Endothelial cell of umbilical vein (primary cell): ENCODE results near the gene BMPR2. TPM values are rescaled to one million over a fixed set of nuclear protein-coding genes. Genes with fewer than 3 reads are reported as not detected.

Experiments
- BruUV-seq: library from RNA; stranded (reverse); fragments of 400-500 nt; replicated peaks from 2 replicates; lab custom pipeline; 2021; lab: Mats Ljungman, UMichigan
- CTCF ChIA-PET: fragments of 300-600, 350-600 bp; sonication (Branson Sonifier 250); formaldehyde crosslinking; loops from one replicate; lab custom pipeline; 2021; ENCODE audit warnings: antibody characterized with exemption, inconsistent platforms; lab: Charles Lee
- POLR2A ChIA-PET: fragments of 300-600, 350-600 bp; sonication (Branson Sonifier 250); formaldehyde crosslinking; loops from one replicate; lab custom pipeline; 2021; ENCODE audit warnings: antibody characterized with exemption, inconsistent platforms; lab: Charles Lee
- DNase-seq: peaks from one replicate; pipeline ENCODE4 v3.0.0-alpha.2; 2011; ENCODE audit warnings: low read depth, low spot score
- FAIRE-seq: peaks from 2 replicates; lab custom pipeline; 2011; peaks lifted over from hg19 to GRCh38; lab: Jason Lieb, UNC
- H2AFZ ChIP-seq: 2 replicates; pipeline ENCODE4 v1.6.0; 2012; ENCODE audit warnings: low read depth, low read length, control low read depth, inconsistent platforms
- H3K27ac ChIP-seq: 2 replicates; pipeline ENCODE4 v1.5.1; 2011; ENCODE audit warnings: low read depth, mild to moderate bottlenecking, control low read depth, low read length, moderate library complexity; ENCODE audit not compliant: insufficient read depth
- H3K27me3 ChIP-seq, 2 experiments: 2 replicates each; pipeline versions ENCODE4 v1.6.0 to v1.6.1; 2011; ENCODE audit warnings: low read length in 2 of 2, mixed read lengths in 1 of 2; ENCODE audit not compliant: control insufficient read depth in 2 of 2, insufficient read depth in 2 of 2
- H3K36me3 ChIP-seq, 2 experiments: 2 replicates in 1 of 2; 3 replicates in 1 of 2; pipeline ENCODE4 v1.5.1; 2011; ENCODE audit warnings: low read length in 2 of 2, mild to moderate bottlenecking in 1 of 2, moderate library complexity in 1 of 2; ENCODE audit not compliant: control insufficient read depth in 2 of 2, insufficient read depth in 2 of 2; ENCODE audit errors: extremely low read depth in 1 of 2
- H3K4me1 ChIP-seq: 3 replicates; pipeline ENCODE4 v1.5.1; 2011; ENCODE audit warnings: mild to moderate bottlenecking, low read length; ENCODE audit not compliant: control insufficient read depth, insufficient read depth; ENCODE audit errors: extremely low read depth
- H3K4me2 ChIP-seq: 2 replicates; pipeline ENCODE4 v1.6.1; 2011; ENCODE audit warnings: low read length, control low read depth, mixed read lengths; ENCODE audit not compliant: insufficient read depth
- H3K4me3 ChIP-seq, 3 experiments: fragments of 200-600 bp in 1 of 3; sonication (generic), shearing (Covaris generic) in 1 of 3; replicated peaks in 1 of 3; 2 replicates each; pipeline ENCODE4 v1.5.1; 2011 to 2016; ENCODE audit warnings: control low read depth in 3 of 3, low read length in 3 of 3, mild to moderate bottlenecking in 2 of 3, inconsistent platforms in 1 of 3, low read depth in 1 of 3, moderate library complexity in 1 of 3; ENCODE audit not compliant: insufficient read depth in 1 of 3
- H3K79me2 ChIP-seq: 2 replicates; pipeline ENCODE4 v1.6.0; 2012; ENCODE audit warnings: low read length, inconsistent platforms; ENCODE audit not compliant: control insufficient read depth, insufficient read depth
- H3K9ac ChIP-seq: replicated peaks from 2 replicates; pipeline ENCODE3; 2011; ENCODE audit warnings: low read length, control low read depth; ENCODE audit not compliant: insufficient read depth; ENCODE audit errors: extremely low read depth
- H3K9me1 ChIP-seq: replicated peaks from 3 replicates; pipeline ENCODE4 v1.6.0; 2011; ENCODE audit warnings: mild to moderate bottlenecking, low read length; ENCODE audit not compliant: control insufficient read depth, insufficient read depth; ENCODE audit errors: extremely low read depth
- H3K9me3 ChIP-seq: replicated peaks from 2 replicates; pipeline ENCODE4 v1.5.1; 2012; ENCODE audit warnings: low read length, inconsistent platforms; ENCODE audit not compliant: control insufficient read depth, insufficient read depth
- H4K20me1 ChIP-seq: replicated peaks from 2 replicates; pipeline ENCODE3; 2011; ENCODE audit warnings: mild to moderate bottlenecking, low read length; ENCODE audit not compliant: control insufficient read depth, insufficient read depth; ENCODE audit errors: extremely low read depth
- EZH2 ChIP-seq: IDR thresholded peaks from 2 replicates; pipeline ENCODE4 v1.6.1; 2012; ENCODE audit warnings: borderline replicate concordance, low read depth, mild to moderate bottlenecking, moderate library complexity, low read length, inconsistent platforms; ENCODE audit not compliant: severe bottlenecking
- FOS ChIP-seq: IDR thresholded peaks from 2 replicates; pipeline ENCODE4 v1.6.1; 2011; ENCODE audit warnings: mild to moderate bottlenecking, low read length, moderate library complexity, borderline replicate concordance; ENCODE audit not compliant: insufficient read depth
- GATA2 ChIP-seq: IDR thresholded peaks from 2 replicates; pipeline ENCODE4 v1.7.0; 2011; ENCODE audit warnings: low read depth, mild to moderate bottlenecking, moderate library complexity, mixed read lengths, low read length; ENCODE audit not compliant: insufficient read length, insufficient read depth
- JUN ChIP-seq: IDR thresholded peaks from 2 replicates; pipeline ENCODE4 v1.6.1; 2011; ENCODE audit warnings: borderline replicate concordance, low read depth; ENCODE audit not compliant: insufficient read length, insufficient read depth
- MYC ChIP-seq: IDR thresholded peaks from one replicate; pipeline ENCODE4 v1.6.1; 2011; ENCODE audit warnings: mild to moderate bottlenecking, low read depth, low read length
- POLR2A ChIP-seq: IDR thresholded peaks from 2 replicates; pipeline ENCODE4 v1.6.1; 2012; ENCODE audit warnings: low read depth, mild to moderate bottlenecking, control low read depth, low read length
- POLR2AphosphoS5 ChIP-seq: IDR thresholded peaks from 2 replicates; pipeline ENCODE4 v1.6.1; 2012; ENCODE audit warnings: low read depth, mild to moderate bottlenecking, control low read depth, low read length, moderate library complexity; ENCODE audit not compliant: insufficient read depth
- dilution Hi-C: fragments of 300-500 bp; cut with MboI; formaldehyde crosslinking; loops from one replicate; pipeline ENCODE4 v1.15.0; 2019; ENCODE audit warnings: low sequenced_read_pairs; ENCODE audit not compliant: extremely low pct_ligation_motif_present
- intact Hi-C: fragments of 100-400 bp; cut with micrococcal nuclease; formaldehyde crosslinking; loops from one replicate; pipeline ENCODE4 v1.10.0; 2022
- polyA plus RNA-seq, 4 experiments: library from polyadenylated mRNA; depleted of rRNA in 3 of 4; stranded (reverse) in 3 of 4; unstranded in 1 of 4; fragments of >200 nt; gene quantifications; 2 replicates each; pipeline versions ENCODE4 v1.2.1 to v1.2.3, GENCODE V29; 2011 to 2012; ENCODE audit warnings: missing spikeins in 1 of 4
- total RNA-seq: library from RNA; stranded (reverse); gene quantifications from 2 replicates; pipeline ENCODE4 v1.2.3, GENCODE V29; 2021
- TF ChIP-seq, protein P1 (sequence below): IDR thresholded peaks from 2 replicates; pipeline ENCODE4 v1.6.1; 2011; ENCODE audit not compliant: insufficient read depth, insufficient read length
- TF ChIP-seq, protein P2 (sequence below), 2 donors: IDR thresholded peaks; 1 replicate in 1 of 2; 2 replicates in 1 of 2; pipeline ENCODE4 v1.5.1; 2011; ENCODE audit warnings: low read length in 2 of 2, mild to moderate bottlenecking in 2 of 2, moderate library complexity in 2 of 2, control low read depth in 1 of 2, inconsistent platforms in 1 of 2, low read depth in 1 of 2; ENCODE audit not compliant: insufficient read depth in 1 of 2; ENCODE audit errors: extremely low read depth in 1 of 2

Gene BMPR2
- total and polyA plus RNA-seq, 2 donors (not counting 3 experiments of a cell fraction or from before 2014, with no cell fraction given), result 35.8 to 113 TPM

DNA sequence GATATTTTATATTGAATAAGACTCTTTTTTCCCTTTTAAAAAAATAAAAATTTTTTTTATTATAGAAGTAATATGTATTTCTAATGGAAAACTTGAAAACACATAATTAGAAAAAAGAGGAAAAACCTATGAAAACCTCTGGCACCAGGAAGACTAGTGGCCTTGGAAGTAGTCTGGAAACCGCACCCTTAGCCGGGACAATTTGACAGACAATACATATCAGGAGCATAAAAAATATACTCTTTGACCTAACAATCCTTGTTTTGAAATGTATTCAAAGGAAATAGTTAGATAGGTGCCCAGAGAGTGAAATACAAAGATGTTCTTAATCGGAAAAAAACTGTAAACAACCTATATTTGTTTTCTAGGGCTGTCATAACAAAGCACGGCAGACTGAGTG, 223.8 kb downstream of the BMPR2 start:
- Histone ChIP-seq H3K9ac (no peak overlapping the region), H3K9me3 (no peaks in the 10 kb centered on the region), H3K79me2 (no peaks in the 10 kb centered on the region), H3K27me3 (no peaks in the 10 kb centered on the region), H3K4me1 (no peaks in the 10 kb centered on the region), H3K27ac (no peak overlapping the region), H2AFZ (no peak overlapping the region), H3K4me3 (no peak overlapping the region), H3K9me1 (no peaks in the 10 kb centered on the region), H3K4me2 (no peak overlapping the region), H3K36me3 (no peaks in the 10 kb centered on the region), H4K20me1 (no peaks in the 10 kb centered on the region)
- intact Hi-C loops, result no loop called here
- ChIA-PET CTCF (interaction anchor here (1.5 to 2.7 kb wide), 2 partner anchors 9 to 11 kb away, joined by 4 to 10 read pairs; no protein-coding TSS in a partner anchor), POLR2A (no interaction called here)
- DNase-seq, result no peak
- TF ChIP-seq MYC (no peak), EZH2 (no peak), POLR2A (no peak), JUN (no peak), GATA2 (no peak), POLR2AphosphoS5 (no peak), FOS (no peak)
- TF ChIP-seq, protein P1, sequence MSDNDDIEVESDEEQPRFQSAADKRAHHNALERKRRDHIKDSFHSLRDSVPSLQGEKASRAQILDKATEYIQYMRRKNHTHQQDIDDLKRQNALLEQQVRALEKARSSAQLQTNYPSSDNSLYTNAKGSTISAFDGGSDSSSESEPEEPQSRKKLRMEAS, result no peak
- TF ChIP-seq, protein P2, sequence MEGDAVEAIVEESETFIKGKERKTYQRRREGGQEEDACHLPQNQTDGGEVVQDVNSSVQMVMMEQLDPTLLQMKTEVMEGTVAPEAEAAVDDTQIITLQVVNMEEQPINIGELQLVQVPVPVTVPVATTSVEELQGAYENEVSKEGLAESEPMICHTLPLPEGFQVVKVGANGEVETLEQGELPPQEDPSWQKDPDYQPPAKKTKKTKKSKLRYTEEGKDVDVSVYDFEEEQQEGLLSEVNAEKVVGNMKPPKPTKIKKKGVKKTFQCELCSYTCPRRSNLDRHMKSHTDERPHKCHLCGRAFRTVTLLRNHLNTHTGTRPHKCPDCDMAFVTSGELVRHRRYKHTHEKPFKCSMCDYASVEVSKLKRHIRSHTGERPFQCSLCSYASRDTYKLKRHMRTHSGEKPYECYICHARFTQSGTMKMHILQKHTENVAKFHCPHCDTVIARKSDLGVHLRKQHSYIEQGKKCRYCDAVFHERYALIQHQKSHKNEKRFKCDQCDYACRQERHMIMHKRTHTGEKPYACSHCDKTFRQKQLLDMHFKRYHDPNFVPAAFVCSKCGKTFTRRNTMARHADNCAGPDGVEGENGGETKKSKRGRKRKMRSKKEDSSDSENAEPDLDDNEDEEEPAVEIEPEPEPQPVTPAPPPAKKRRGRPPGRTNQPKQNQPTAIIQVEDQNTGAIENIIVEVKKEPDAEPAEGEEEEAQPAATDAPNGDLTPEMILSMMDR (IDR thresholded peaks at IDR 0.05; ENCODE audit: extremely low read depth in 1 of 2, insufficient read depth in 1 of 2, low read depth in 1 of 2, low read length in 2 of 2), result no peak
- no peak for FAIRE-seq
- no TSS peak for BruUV-seq
- dilution Hi-C loops, result no loop called here
